Measurements from ENCODE around the gene PRM3. TPM values are rescaled to one million over a fixed set of nuclear protein-coding genes. Genes with fewer than 3 reads are reported as not detected.

The PRM3 gene
- total and polyA plus RNA-seq, 2 of the 8 experiments (the other 6 are each of a cell fraction or from before 2014, with no cell fraction given): not detected

DNA sequence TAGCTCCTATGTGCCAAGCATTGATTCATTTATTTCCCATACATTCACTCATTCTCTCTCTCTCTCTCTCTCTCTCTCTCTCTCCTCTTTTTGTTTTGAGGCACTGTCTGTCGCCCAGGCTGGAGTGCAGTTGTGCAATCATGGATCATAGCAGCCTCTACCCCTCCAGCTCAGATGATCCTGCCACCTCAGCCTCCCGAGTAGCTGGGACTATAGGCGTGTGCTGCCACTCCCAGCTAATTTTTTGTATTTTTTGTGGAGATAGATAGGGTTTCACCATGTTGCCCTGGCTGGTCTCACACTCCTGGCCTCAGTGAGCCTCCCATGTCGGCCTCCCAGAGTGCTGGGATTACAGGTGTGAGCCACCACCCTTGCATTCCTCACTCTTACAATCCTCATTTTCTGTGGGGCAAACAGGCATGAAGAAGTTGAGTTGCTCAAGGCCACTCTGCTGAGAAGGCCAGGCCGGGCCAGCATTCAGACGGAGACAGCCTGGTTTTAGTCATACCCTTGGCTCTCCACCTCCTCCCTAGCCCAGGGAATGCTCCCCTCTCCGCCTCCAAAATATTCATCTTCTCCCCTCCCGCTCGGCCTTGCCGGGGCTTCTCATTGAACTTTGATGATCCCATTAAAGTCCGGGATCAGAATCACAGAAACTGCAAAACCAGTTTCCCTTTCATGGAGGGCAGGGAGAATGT is 3.6 kb upstream of the PRM3 start (continued):
- no peak for TF ChIP-seq E2F6 (IDR thresholded peaks at IDR 0.05)
- TF ChIP-seq BCL11A (IDR thresholded peaks at IDR 0.05; ENCODE audit: low read depth in 2 of 2, low read length in 2 of 2): no peak
- no peak for TF ChIP-seq EZH2 (IDR thresholded peaks at IDR 0.05; ENCODE audit: low read depth, low read length, severe bottlenecking)
- no peak for TF ChIP-seq JUND (IDR thresholded peaks at IDR 0.05; ENCODE audit: low read length)
- no peak for TF ChIP-seq HDAC2 (IDR thresholded peaks at IDR 0.05; ENCODE audit: borderline replicate concordance in 1 of 2, low read depth in 2 of 2, low read length in 2 of 2)
- TF ChIP-seq, protein P1, sequence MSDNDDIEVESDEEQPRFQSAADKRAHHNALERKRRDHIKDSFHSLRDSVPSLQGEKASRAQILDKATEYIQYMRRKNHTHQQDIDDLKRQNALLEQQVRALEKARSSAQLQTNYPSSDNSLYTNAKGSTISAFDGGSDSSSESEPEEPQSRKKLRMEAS (IDR thresholded peaks at IDR 0.05): no peak
- no peak for TF ChIP-seq CHD7 (IDR thresholded peaks at IDR 0.05; ENCODE audit: insufficient replicate concordance, low read length)
